Femur (tissue), 1 donor: ENCODE data around the gene PPME1.

Source experiments
- DNase-seq: peaks from one replicate; pipeline ENCODE4 v3.0.0-alpha.2; 2017

Gene PPME1

GRCh38 chr11:74283580-74284180 lies 112.6 kb downstream of the PPME1 start:
- DNase-seq, result no peak

GRCh38 chr11:74284466-74284865 lies 113.4 kb downstream of the PPME1 start:
- DNase-seq, result no peak

GRCh38 chr11:74288161-74288560 lies 117.1 kb downstream of the PPME1 start:
- DNase-seq, result no peak

- no peak for DNase-seq
These were observed 117.8 kb downstream of the PPME1 start for GRCh38 chr11:74288911-74289310.

GRCh38 chr11:74297484-74297883 lies 126.4 kb downstream of the PPME1 start:
- DNase-seq, result no peak

- no peak for DNase-seq
These were observed 127.9 kb downstream of the PPME1 start for GRCh38 chr11:74299015-74299414.
